CD14-positive monocyte (primary cell): ENCODE data around the gene KLRF1. TPM values are rescaled to one million over a fixed set of nuclear protein-coding genes. Genes with fewer than 3 reads are reported as not detected.

Experiments
- DNase-seq, 3 donors: peaks; one replicate each; pipeline ENCODE4 v3.0.0-alpha.2; 2011 to 2022
- H2AFZ ChIP-seq: 2 replicates; pipeline ENCODE4 v1.6.0; 2012; ENCODE audit warnings: mild to moderate bottlenecking, low read depth, low read length, inconsistent platforms; ENCODE audit not compliant: insufficient read depth, poor library complexity, severe bottlenecking
- H3K27ac ChIP-seq, 2 donors: 1 replicate in 1 of 2; 2 replicates in 1 of 2; pipeline ENCODE4 v1.5.1; 2012 to 2013; ENCODE audit warnings: low read length in 2 of 2, control low read depth in 1 of 2, inconsistent platforms in 1 of 2, low read depth in 1 of 2, mild to moderate bottlenecking in 1 of 2
- H3K27me3 ChIP-seq, 2 donors: one replicate each; pipeline versions ENCODE4 v1.6.0 to v1.6.1; 2011 to 2013; ENCODE audit warnings: low read length in 2 of 2; ENCODE audit not compliant: control insufficient read depth in 2 of 2, insufficient read depth in 2 of 2
- H3K36me3 ChIP-seq, 2 donors: replicated peaks in 1 of 2; 1 replicate in 1 of 2; 2 replicates in 1 of 2; pipeline versions ENCODE4 v1.5.1 to v1.6.1; 2012 to 2013; ENCODE audit warnings: low read length in 2 of 2, control low read depth in 1 of 2, inconsistent platforms in 1 of 2, mild to moderate bottlenecking in 1 of 2; ENCODE audit not compliant: insufficient read depth in 2 of 2, control insufficient read depth in 1 of 2
- H3K4me1 ChIP-seq, 2 donors: 1 replicate in 1 of 2; 2 replicates in 1 of 2; pipeline versions ENCODE4 v1.5.1 to v1.6.1; 2012 to 2013; ENCODE audit warnings: low read length in 2 of 2, control low read depth in 1 of 2, inconsistent platforms in 1 of 2, mild to moderate bottlenecking in 1 of 2, moderate library complexity in 1 of 2; ENCODE audit not compliant: insufficient read depth in 2 of 2, control insufficient read depth in 1 of 2
- H3K4me2 ChIP-seq: replicated peaks from 2 replicates; pipeline ENCODE3; 2012; ENCODE audit warnings: low read length, moderate library complexity, mild to moderate bottlenecking; ENCODE audit not compliant: poor library complexity, severe bottlenecking; ENCODE audit errors: extremely low read depth
- H3K4me3 ChIP-seq, 3 experiments: fragments of 200-600 bp in 1 of 3; sonication (generic) in 1 of 3; replicated peaks in 1 of 3; 1 replicate in 2 of 3; 2 replicates in 1 of 3; pipeline ENCODE4 v1.5.1; 2011 to 2013; ENCODE audit warnings: low read length in 3 of 3, mild to moderate bottlenecking in 3 of 3, control low read depth in 2 of 3, low read depth in 2 of 3, inconsistent platforms in 1 of 3, moderate library complexity in 1 of 3
- H3K79me2 ChIP-seq: 2 replicates; pipeline ENCODE4 v1.6.0; 2012; ENCODE audit warnings: mild to moderate bottlenecking, control low read depth, inconsistent platforms, low read length, moderate library complexity; ENCODE audit not compliant: insufficient read depth
- H3K9ac ChIP-seq: 2 replicates; pipeline ENCODE4 v1.6.0; 2017; ENCODE audit warnings: low read length, mild to moderate bottlenecking; ENCODE audit not compliant: insufficient read depth, poor library complexity, severe bottlenecking
- H3K9me3 ChIP-seq, 2 donors: replicated peaks in 1 of 2; 1 replicate in 1 of 2; 2 replicates in 1 of 2; pipeline versions ENCODE4 v1.5.1 to v1.6.1; 2012 to 2013; ENCODE audit warnings: low read length in 2 of 2, control low read depth in 1 of 2; ENCODE audit not compliant: control insufficient read depth in 1 of 2, insufficient read depth in 1 of 2
- H4K20me1 ChIP-seq: 2 replicates; pipeline ENCODE4 v1.6.0; 2012; ENCODE audit warnings: mild to moderate bottlenecking, low read length, control low read depth, moderate library complexity; ENCODE audit not compliant: insufficient read depth
- H3K27ac Mint-ChIP-seq, 7 donors: one replicate each; pipeline ENCODE4 v1.8.0; 2020; ENCODE audit warnings: mild to moderate bottlenecking in 7 of 7, mixed read lengths in 7 of 7, moderate library complexity in 6 of 7, inconsistent platforms in 2 of 7
- H3K27me3 Mint-ChIP-seq, 3 donors: one replicate each; pipeline ENCODE4 v1.8.0; 2021 to 2022; ENCODE audit warnings: low read depth in 3 of 3, mild to moderate bottlenecking in 3 of 3, mixed read lengths in 3 of 3, moderate library complexity in 3 of 3, inconsistent platforms in 1 of 3
- H3K36me3 Mint-ChIP-seq, 2 donors: one replicate each; pipeline ENCODE4 v1.8.0; 2020; ENCODE audit warnings: mixed read lengths in 2 of 2, inconsistent platforms in 1 of 2, mild to moderate bottlenecking in 1 of 2
- H3K4me1 Mint-ChIP-seq: one replicate; pipeline ENCODE4 v1.8.0; 2020; ENCODE audit warnings: mild to moderate bottlenecking, mixed read lengths
- H3K4me3 Mint-ChIP-seq, 2 donors: one replicate each; pipeline ENCODE4 v1.8.0; 2020; ENCODE audit warnings: mild to moderate bottlenecking in 2 of 2, mixed read lengths in 2 of 2, moderate library complexity in 1 of 2
- H3K9me3 Mint-ChIP-seq, 7 donors: one replicate each; pipeline ENCODE4 v1.8.0; 2020 to 2022; ENCODE audit warnings: mixed read lengths in 7 of 7, mild to moderate bottlenecking in 6 of 7, moderate library complexity in 6 of 7, inconsistent platforms in 2 of 7
- CTCF ChIP-seq: fragments of 200-600 bp; IDR thresholded peaks from one replicate; pipeline ENCODE4 v1.8.0; 2022; ENCODE audit warnings: antibody characterized with exemption, mild to moderate bottlenecking
- WGBS: methylation state at CpG from one replicate; pipeline ENCODE4 v1.1.5; 2013; ENCODE audit warnings: missing lambda C conversion rate; ENCODE audit not compliant: insufficient coverage; 5-methylcytosine and 5-hydroxymethylcytosine counted together
- intact Hi-C, 2 donors: fragments of 100-400 bp; cut with micrococcal nuclease; formaldehyde crosslinking; loops; one replicate each; pipeline versions ENCODE4 v1.15.0 to v1.15.1; 2023
- polyA plus RNA-seq, 3 donors: library from polyadenylated mRNA; depleted of rRNA in 1 of 3; unstranded in 2 of 3; stranded (reverse) in 1 of 3; fragments of 300-500 nt in 2 of 3; fragments of >200 nt in 1 of 3; fragmentation: Illumina TruSeq in 2 of 3; gene quantifications; 1 replicate in 2 of 3; 2 replicates in 1 of 3; pipeline ENCODE4 v1.2.3, GENCODE V29; 2012 to 2021

The KLRF1 gene
- polyA plus RNA-seq, 3 donors: 0.45 to 2.2 (median 1.0) TPM

DNA sequence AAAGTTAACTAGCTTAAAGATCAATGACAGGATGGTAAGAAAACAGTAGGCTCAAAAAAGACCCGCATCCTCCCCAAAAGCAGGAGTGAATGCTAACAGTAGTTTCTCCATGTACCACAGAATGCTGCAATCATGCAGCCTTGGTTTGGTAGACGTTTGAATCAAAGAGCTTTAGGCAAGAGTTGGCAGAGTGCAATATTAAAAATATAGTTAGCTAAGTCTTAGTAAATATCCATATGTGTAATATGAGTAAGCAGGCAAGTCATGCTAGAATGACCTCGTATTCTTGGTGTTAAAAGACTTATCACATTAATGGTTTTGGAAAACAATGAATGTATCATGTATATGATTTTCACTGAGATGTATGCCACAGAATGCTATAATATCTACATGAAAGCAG lies 18.8 kb upstream of the KLRF1 start:
- no peaks in the 10 kb centered on the region for H3K36me3 ChIP-seq
- H3K4me1 ChIP-seq: peaks cover 24 to 34% of the 10 kb centered on the region in 2 donors
- H3K79me2 ChIP-seq: no peaks in the 10 kb centered on the region
- Mint-ChIP-seq H3K4me3 (no peak overlapping the region), H3K27me3 (peaks cover 0 to 3% (median 0%) of the 10 kb centered on the region in 3 donors), H3K9me3 (no peaks in the 10 kb centered on the region), H3K27ac (no peak overlapping the region), H3K4me1 (peaks cover 36% of the 10 kb centered on the region), H3K36me3 (no peaks in the 10 kb centered on the region)
- H3K4me2 ChIP-seq: no peak overlapping the region
- no peak for DNase-seq
- H3K27ac ChIP-seq: no peak overlapping the region
- intact Hi-C loops: no loop called here
- H3K9ac ChIP-seq: no peak overlapping the region
- H2AFZ ChIP-seq: no peak overlapping the region
- no peak overlapping the region for H3K4me3 ChIP-seq
- no peaks in the 10 kb centered on the region for H4K20me1 ChIP-seq
- no peaks in the 10 kb centered on the region for H3K27me3 ChIP-seq
- no peak for TF ChIP-seq CTCF
- no CpG with 5 or more reads among the region's 3 CpGs for WGBS
- no peaks in the 10 kb centered on the region for H3K9me3 ChIP-seq

DNA sequence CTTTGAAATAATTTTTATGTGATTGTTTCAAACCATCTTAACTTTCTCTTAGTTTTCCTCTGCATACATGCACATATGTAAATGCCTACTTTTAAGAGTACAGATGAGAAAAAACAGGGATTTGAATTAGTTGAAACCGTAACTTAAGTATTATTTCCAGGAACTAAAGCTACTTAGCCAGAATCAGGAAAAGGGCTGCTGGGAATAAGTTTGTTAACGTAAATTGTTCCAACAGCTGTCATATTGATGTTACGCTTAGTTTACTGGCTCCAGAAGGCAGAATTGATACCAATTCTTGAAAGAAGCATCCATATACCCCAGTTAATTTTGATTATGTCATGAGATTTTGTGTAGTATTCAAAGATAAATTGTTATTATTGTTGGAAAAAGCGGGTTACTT lies 17.9 kb upstream of the KLRF1 start:
- Histone ChIP-seq H3K4me1 (peaks cover 32 to 42% of the 10 kb centered on the region in 2 donors), H3K79me2 (no peaks in the 10 kb centered on the region), H3K36me3 (no peaks in the 10 kb centered on the region), H3K27ac (no peak overlapping the region), H4K20me1 (no peaks in the 10 kb centered on the region), H2AFZ (no peak overlapping the region), H3K4me2 (no peak overlapping the region), H3K9me3 (no peaks in the 10 kb centered on the region), H3K9ac (no peak overlapping the region), H3K4me3 (no peak overlapping the region), H3K27me3 (no peaks in the 10 kb centered on the region)
- no CpG with 5 or more reads among the region's 4 CpGs for WGBS
- intact Hi-C loops: no loop called here
- Mint-ChIP-seq H3K4me3 (no peak overlapping the region), H3K9me3 (no peaks in the 10 kb centered on the region), H3K27me3 (peaks cover 0 to 3% (median 0%) of the 10 kb centered on the region in 3 donors), H3K36me3 (no peaks in the 10 kb centered on the region), H3K4me1 (peaks cover 42% of the 10 kb centered on the region), H3K27ac (no peak overlapping the region)
- TF ChIP-seq CTCF: no peak
- no peak for DNase-seq
